PC-9 (cell line): ENCODE data around the gene MICAL2. TPM values are rescaled to one million over a fixed set of nuclear protein-coding genes. Genes with fewer than 3 reads are reported as not detected.

Experiments
- BruUV-seq: library from RNA; stranded (reverse); fragments of 400-500 nt; replicated peaks from 2 replicates; lab custom pipeline; 2021; lab: Mats Ljungman, UMichigan
- CTCF ChIA-PET: fragments of 300-600 bp; sonication (Branson Sonifier 250); formaldehyde crosslinking; loops from one replicate; lab custom pipeline; 2022; ENCODE audit warnings: antibody characterized with exemption; lab: Charles Lee
- POLR2A ChIA-PET: fragments of 300-600 bp; sonication (Branson Sonifier 250); formaldehyde crosslinking; loops from one replicate; lab custom pipeline; 2022; ENCODE audit warnings: antibody characterized with exemption; ENCODE audit not compliant: unreplicated experiment; lab: Charles Lee
- DNase-seq, 2 experiments: peaks; one replicate each; pipeline versions ENCODE4 v3.0.0 to v3.0.0-alpha.2; 2015 to 2022; ENCODE audit warnings: mixed read lengths in 1 of 2
- H2AFZ ChIP-seq: fragments of 200-600 bp; sonication (generic); 2 replicates; pipeline ENCODE4 v1.8.1; 2017; ENCODE audit warnings: antibody characterized with exemption
- H3F3A ChIP-seq: fragments of 200-600 bp; sonication (generic); 2 replicates; pipeline ENCODE4 v1.8.1; 2017; ENCODE audit warnings: antibody characterized with exemption, mild to moderate bottlenecking, low read depth; ENCODE audit not compliant: insufficient read depth
- H3K27ac ChIP-seq: fragments of 200-600 bp; sonication (generic); 2 replicates; pipeline ENCODE4 v1.6.1; 2016; ENCODE audit warnings: mixed run types
- H3K27me3 ChIP-seq: fragments of 200-600 bp; sonication (generic); 2 replicates; pipeline ENCODE4 v1.6.1; 2016; ENCODE audit warnings: low read depth, mixed run types; ENCODE audit not compliant: insufficient read depth
- H3K36me3 ChIP-seq: fragments of 200-600 bp; sonication (generic); 2 replicates; pipeline ENCODE4 v1.6.1; 2016; ENCODE audit warnings: low read depth, mixed run types
- H3K4me1 ChIP-seq: fragments of 200-600 bp; sonication (generic); replicated peaks from 2 replicates; pipeline ENCODE4 v1.6.1; 2016; ENCODE audit warnings: mixed run types; ENCODE audit not compliant: insufficient read depth
- H3K4me2 ChIP-seq: fragments of 200-600 bp; sonication (generic); 2 replicates; pipeline ENCODE4 v1.6.1; 2017; ENCODE audit warnings: mixed run types
- H3K4me3 ChIP-seq: fragments of 200-600 bp; sonication (generic); 2 replicates; pipeline ENCODE4 v1.6.1; 2016; ENCODE audit warnings: mixed run types
- H3K79me2 ChIP-seq: fragments of 200-600 bp; sonication (generic); 2 replicates; pipeline ENCODE4 v1.6.1; 2017; ENCODE audit warnings: low read depth, mixed run types
- H3K9me2 ChIP-seq: fragments of 200-600 bp; sonication (generic); 2 replicates; pipeline ENCODE4 v1.8.1; 2017; ENCODE audit warnings: mild to moderate bottlenecking; ENCODE audit not compliant: insufficient read depth
- H3K9me3 ChIP-seq: fragments of 200-600 bp; sonication (generic); 2 replicates; pipeline ENCODE4 v1.8.1; 2016; ENCODE audit warnings: low read depth; ENCODE audit not compliant: insufficient read depth
- H4K20me1 ChIP-seq: fragments of 200-600 bp; sonication (generic); 2 replicates; pipeline ENCODE4 v1.8.1; 2017; ENCODE audit not compliant: insufficient read depth
- EZH2 ChIP-seq: fragments of 200-600 bp; sonication (generic); IDR thresholded peaks from 2 replicates; pipeline ENCODE4 v1.8.0; 2017; ENCODE audit warnings: antibody characterized with exemption, low read depth
- intact Hi-C: fragments of 100-400 bp; cut with micrococcal nuclease; formaldehyde crosslinking; loops from one replicate; pipeline ENCODE4 v1.10.0; 2022; ENCODE audit not compliant: unreplicated experiment
- total RNA-seq: library from RNA; stranded (reverse); gene quantifications from 2 replicates; pipeline ENCODE4 v1.2.3, GENCODE V29; 2021
- TF ChIP-seq, protein P1 (sequence below): fragments of 200-600 bp; sonication (generic); conservative IDR thresholded peaks from 2 replicates; pipeline ENCODE4 v1.6.1; 2017; ENCODE audit warnings: mixed run types, antibody characterized with exemption, mild to moderate bottlenecking, moderate library complexity

The MICAL2 gene
- total RNA-seq, 1 experiment from 2014 or later = 32.4 TPM

DNA sequence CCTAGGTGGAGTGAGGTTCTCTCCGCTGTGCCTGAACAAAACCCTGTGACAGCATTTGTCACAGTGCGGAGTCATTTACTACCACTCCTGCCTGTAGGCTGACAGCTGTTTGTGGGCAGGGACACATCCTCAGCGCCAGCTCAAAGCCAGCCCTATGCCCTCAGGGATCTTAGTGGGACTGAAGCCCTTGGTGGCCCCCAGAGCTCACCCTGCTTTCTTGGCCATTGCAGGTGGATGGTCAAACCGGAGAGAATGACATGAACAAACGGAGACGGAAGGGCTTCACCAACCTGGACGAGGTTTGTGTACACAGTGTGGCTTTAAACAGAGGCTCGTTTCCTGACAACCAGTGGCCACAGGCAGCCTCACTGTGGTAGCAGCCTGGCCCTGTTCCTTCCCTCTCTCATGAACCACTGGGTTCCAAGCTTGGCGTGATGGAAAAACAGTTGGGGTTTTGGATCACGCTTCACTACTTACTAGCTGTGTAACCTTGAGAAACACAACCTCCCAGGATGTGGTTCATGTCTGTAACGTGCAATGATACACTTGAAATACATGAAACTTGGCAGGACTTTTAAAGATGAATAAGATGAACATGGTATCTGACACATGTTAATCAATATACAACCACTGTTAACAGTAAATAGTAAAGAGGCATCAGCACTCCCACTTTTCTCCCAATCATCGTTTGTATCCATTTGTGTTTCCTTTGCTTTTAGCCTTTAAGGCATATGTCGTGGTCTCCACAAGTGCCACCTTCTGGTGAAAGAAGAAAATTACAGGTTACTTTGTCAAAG lies 125.8 kb downstream of the MICAL2 start:
- no peak overlapping the region for H3K4me3 ChIP-seq
- H3K27ac ChIP-seq = no peak overlapping the region
- H3K27me3 ChIP-seq = no peaks in the 10 kb centered on the region
- no peaks in the 10 kb centered on the region for H3K79me2 ChIP-seq
- no peak overlapping the region for H2AFZ ChIP-seq
- POLR2A ChIA-PET = interaction anchor here (0.6 kb wide), 1 partner anchor 17 kb away, joined by 14 read pairs; no protein-coding TSS in a partner anchor
- H3K4me1 ChIP-seq = peaks cover 13% of the 10 kb centered on the region
- TF ChIP-seq EZH2 = no peak
- TF ChIP-seq, protein P1, sequence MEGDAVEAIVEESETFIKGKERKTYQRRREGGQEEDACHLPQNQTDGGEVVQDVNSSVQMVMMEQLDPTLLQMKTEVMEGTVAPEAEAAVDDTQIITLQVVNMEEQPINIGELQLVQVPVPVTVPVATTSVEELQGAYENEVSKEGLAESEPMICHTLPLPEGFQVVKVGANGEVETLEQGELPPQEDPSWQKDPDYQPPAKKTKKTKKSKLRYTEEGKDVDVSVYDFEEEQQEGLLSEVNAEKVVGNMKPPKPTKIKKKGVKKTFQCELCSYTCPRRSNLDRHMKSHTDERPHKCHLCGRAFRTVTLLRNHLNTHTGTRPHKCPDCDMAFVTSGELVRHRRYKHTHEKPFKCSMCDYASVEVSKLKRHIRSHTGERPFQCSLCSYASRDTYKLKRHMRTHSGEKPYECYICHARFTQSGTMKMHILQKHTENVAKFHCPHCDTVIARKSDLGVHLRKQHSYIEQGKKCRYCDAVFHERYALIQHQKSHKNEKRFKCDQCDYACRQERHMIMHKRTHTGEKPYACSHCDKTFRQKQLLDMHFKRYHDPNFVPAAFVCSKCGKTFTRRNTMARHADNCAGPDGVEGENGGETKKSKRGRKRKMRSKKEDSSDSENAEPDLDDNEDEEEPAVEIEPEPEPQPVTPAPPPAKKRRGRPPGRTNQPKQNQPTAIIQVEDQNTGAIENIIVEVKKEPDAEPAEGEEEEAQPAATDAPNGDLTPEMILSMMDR = peak; percentile 72
- no TSS peak for BruUV-seq
- no peaks in the 10 kb centered on the region for H4K20me1 ChIP-seq
- CTCF ChIA-PET = interaction anchor here (0.5 to 1.1 kb wide), 3 partner anchors 171 to 188 kb away, joined by 3 to 10 read pairs (median 4); no protein-coding TSS in a partner anchor
- H3K9me2 ChIP-seq = no peaks in the 10 kb centered on the region
- DNase-seq = no peak
- no peaks in the 10 kb centered on the region for H3F3A ChIP-seq
- no peaks in the 10 kb centered on the region for H3K9me3 ChIP-seq
- 0 out of 2 replicates have a peak, but pooled peaks cover 7% of the 10 kb centered on the region for H3K36me3 ChIP-seq
- intact Hi-C loops = loop anchor here (1.0 to 5.0 kb wide), 2 partner anchors 114 to 189 kb away; no protein-coding TSS in a partner anchor
- no peak overlapping the region for H3K4me2 ChIP-seq

DNA sequence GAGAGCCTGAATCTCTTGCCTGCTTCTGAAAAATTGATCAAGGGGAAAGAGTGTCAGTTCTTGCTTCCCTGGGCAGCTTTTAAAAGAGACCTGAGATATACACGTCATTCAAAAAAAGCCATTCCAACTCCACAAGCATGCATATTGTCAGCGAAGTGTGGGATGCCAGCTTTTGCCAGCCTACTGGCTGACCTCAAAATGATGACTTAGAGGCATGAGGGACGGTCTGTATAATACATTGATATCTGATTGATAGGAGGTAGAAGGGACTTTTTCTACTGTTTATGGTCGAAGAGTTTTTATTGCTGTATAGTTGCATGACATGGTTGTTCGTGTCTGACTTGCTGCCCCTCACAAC lies 126.3 kb downstream of the MICAL2 start:
- H3K27ac ChIP-seq = no peak overlapping the region
- peaks cover 13% of the 10 kb centered on the region for H3K4me1 ChIP-seq
- intact Hi-C loops = loop anchor here (1.0 to 5.0 kb wide), 2 partner anchors 114 to 189 kb away; no protein-coding TSS in a partner anchor
- H3F3A ChIP-seq = no peaks in the 10 kb centered on the region
- no peaks in the 10 kb centered on the region for H3K9me2 ChIP-seq
- no peak overlapping the region for H3K4me2 ChIP-seq
- no peaks in the 10 kb centered on the region for H3K9me3 ChIP-seq
- BruUV-seq = no TSS peak
- H4K20me1 ChIP-seq = no peaks in the 10 kb centered on the region
- H2AFZ ChIP-seq = no peak overlapping the region
- TF ChIP-seq EZH2 = no peak
- TF ChIP-seq, protein P1 = peak; percentile 18; the same call in 1 of the 2 replicates
- H3K27me3 ChIP-seq = no peaks in the 10 kb centered on the region
- ChIA-PET POLR2A (no interaction called here), CTCF (interaction anchor here (0.5 to 1.1 kb wide), 3 partner anchors 171 to 189 kb away, joined by 3 to 10 read pairs (median 4); no protein-coding TSS in a partner anchor)
- no peaks in the 10 kb centered on the region for H3K79me2 ChIP-seq
- H3K36me3 ChIP-seq = 0 out of 2 replicates have a peak, but pooled peaks cover 7% of the 10 kb centered on the region
- DNase-seq = no peak
- H3K4me3 ChIP-seq = no peak overlapping the region

DNA sequence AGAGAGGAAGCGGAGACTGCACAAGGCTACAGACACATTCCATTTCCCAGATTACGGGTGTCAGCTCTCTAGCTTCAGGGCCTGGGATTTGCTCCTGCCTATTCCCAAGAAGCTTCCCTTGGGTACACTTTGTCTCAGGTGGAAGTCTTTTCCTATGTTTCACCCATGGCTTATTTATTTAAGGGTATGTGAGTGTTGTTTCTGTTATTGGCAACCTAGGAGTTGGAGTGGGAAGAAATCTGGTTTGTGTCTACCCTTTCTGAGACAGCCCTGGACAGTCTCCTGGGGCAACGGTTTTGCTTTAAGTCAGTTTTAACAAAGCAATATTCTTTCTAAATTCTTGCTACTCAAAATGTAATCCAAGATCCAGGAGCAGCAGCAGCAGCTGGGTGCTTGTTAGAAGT lies 127.0 kb downstream of the MICAL2 start:
- BruUV-seq = no TSS peak
- H3K4me3 ChIP-seq = no peak overlapping the region
- no peak overlapping the region for H3K27ac ChIP-seq
- H3K4me1 ChIP-seq = peaks cover 9% of the 10 kb centered on the region
- no peaks in the 10 kb centered on the region for H3K9me3 ChIP-seq
- intact Hi-C loops = loop anchor here (5.0 kb wide), 1 partner anchor 115 kb away; no protein-coding TSS in a partner anchor
- POLR2A ChIA-PET = no interaction called here
- no peaks in the 10 kb centered on the region for H3F3A ChIP-seq
- CTCF ChIA-PET = interaction anchor here (0.8 to 1.1 kb wide), 2 partner anchors 13 to 190 kb away, joined by 3 to 4 read pairs; no protein-coding TSS in a partner anchor
- H3K79me2 ChIP-seq = no peaks in the 10 kb centered on the region
- no peak overlapping the region for H3K4me2 ChIP-seq
- no peaks in the 10 kb centered on the region for H4K20me1 ChIP-seq
- no peaks in the 10 kb centered on the region for H3K27me3 ChIP-seq
- no peak overlapping the region for H2AFZ ChIP-seq
- TF ChIP-seq EZH2 = no peak
- TF ChIP-seq, protein P1 = no peak
- H3K36me3 ChIP-seq = 0 out of 2 replicates have a peak, but pooled peaks cover 7% of the 10 kb centered on the region
- no peak for DNase-seq
- H3K9me2 ChIP-seq = no peaks in the 10 kb centered on the region
